Hepatocyte (in vitro differentiated cells): ENCODE results near the gene LIN7B.

ENCODE experiments used
- EZH2 ChIP-seq: fragments of 200-600 bp; sonication (generic); IDR thresholded peaks from 2 replicates; pipeline ENCODE4 v1.6.1; 2016; ENCODE audit warnings: antibody characterized with exemption, mild to moderate bottlenecking, borderline replicate concordance
- EZH2phosphoT487 ChIP-seq: fragments of 200-600 bp; sonication (generic); IDR thresholded peaks from one replicate; pipeline ENCODE4 v1.6.1; 2018; ENCODE audit warnings: antibody characterized with exemption, mild to moderate bottlenecking, low read depth, moderate library complexity; ENCODE audit not compliant: unreplicated experiment, severe bottlenecking
- TF ChIP-seq, protein P1 (sequence below): fragments of 200-600 bp; sonication (generic); IDR thresholded peaks from 2 replicates; pipeline ENCODE4 v1.5.1; 2016; ENCODE audit warnings: antibody characterized with exemption, mild to moderate bottlenecking; ENCODE audit not compliant: poor library complexity

DNA sequence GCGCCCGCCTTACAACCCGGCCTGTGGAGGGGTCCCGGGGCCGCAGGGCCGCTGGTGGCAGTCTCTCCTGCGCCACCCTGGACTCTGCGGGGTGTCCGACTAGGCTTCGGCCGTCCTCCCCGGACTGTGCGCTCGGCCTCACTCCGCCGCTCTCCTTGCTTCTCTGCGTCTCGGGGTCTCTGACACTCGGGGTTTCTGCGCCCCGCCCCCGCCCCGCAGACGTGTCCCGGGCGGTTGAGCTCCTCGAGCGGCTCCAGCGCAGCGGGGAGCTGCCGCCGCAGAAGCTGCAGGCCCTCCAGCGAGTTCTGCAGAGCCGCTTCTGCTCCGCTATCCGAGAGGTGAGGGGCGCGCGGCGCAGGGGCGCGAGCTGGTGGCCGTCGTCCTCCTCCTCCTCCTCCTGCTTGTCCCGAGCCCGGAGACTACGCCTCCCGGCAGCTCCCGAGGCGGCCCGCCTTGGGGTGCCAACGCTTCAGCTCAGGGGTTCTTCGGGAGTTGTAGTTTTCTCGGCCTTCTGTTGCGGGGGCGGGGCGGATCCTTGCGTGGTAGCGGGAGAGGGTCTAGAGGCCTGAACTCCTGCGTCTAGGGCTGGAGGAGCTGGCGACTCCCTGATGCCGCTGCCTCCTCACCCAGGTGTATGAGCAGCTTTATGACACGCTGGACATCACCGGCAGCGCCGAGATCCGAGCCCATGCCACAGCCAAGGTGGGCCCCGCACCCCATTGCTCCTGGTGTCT, 627 bp downstream of the LIN7B start:
- TF ChIP-seq, protein P1, sequence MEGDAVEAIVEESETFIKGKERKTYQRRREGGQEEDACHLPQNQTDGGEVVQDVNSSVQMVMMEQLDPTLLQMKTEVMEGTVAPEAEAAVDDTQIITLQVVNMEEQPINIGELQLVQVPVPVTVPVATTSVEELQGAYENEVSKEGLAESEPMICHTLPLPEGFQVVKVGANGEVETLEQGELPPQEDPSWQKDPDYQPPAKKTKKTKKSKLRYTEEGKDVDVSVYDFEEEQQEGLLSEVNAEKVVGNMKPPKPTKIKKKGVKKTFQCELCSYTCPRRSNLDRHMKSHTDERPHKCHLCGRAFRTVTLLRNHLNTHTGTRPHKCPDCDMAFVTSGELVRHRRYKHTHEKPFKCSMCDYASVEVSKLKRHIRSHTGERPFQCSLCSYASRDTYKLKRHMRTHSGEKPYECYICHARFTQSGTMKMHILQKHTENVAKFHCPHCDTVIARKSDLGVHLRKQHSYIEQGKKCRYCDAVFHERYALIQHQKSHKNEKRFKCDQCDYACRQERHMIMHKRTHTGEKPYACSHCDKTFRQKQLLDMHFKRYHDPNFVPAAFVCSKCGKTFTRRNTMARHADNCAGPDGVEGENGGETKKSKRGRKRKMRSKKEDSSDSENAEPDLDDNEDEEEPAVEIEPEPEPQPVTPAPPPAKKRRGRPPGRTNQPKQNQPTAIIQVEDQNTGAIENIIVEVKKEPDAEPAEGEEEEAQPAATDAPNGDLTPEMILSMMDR, result no peak
- TF ChIP-seq EZH2 (no peak), EZH2phosphoT487 (no peak)
